AG09319 (cell line): ENCODE data around the gene USP25.

Experiments
- DNase-seq: peaks from one replicate; pipeline ENCODE4 v3.0.0-alpha.2; 2010; ENCODE audit warnings: low read depth; ENCODE audit errors: extremely low read depth
- TF ChIP-seq, protein P1 (sequence below): IDR thresholded peaks from 2 replicates; pipeline ENCODE4 v1.5.1; 2011; ENCODE audit warnings: low read depth, mild to moderate bottlenecking, inconsistent platforms, low read length, moderate library complexity

Gene USP25

DNA sequence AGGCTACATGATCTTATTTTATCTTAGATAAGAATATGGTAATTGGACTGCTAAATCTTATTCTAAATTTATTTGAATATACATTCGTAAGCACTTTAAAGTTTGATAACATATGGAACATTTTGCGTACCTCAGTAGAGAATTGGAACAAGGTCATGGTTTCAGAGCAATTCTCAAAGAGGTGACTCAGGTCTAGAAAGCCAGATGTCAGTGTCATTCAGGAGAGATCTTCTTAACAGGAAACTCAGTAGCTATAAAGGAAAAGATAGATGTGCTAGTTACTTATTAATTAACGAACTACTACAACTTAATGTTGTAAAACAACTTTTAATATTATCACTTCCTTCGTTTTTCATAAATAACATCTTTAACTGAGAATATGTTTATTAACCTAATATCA is 142.5 kb downstream of the USP25 start:
- no peak for DNase-seq
- TF ChIP-seq, protein P1, sequence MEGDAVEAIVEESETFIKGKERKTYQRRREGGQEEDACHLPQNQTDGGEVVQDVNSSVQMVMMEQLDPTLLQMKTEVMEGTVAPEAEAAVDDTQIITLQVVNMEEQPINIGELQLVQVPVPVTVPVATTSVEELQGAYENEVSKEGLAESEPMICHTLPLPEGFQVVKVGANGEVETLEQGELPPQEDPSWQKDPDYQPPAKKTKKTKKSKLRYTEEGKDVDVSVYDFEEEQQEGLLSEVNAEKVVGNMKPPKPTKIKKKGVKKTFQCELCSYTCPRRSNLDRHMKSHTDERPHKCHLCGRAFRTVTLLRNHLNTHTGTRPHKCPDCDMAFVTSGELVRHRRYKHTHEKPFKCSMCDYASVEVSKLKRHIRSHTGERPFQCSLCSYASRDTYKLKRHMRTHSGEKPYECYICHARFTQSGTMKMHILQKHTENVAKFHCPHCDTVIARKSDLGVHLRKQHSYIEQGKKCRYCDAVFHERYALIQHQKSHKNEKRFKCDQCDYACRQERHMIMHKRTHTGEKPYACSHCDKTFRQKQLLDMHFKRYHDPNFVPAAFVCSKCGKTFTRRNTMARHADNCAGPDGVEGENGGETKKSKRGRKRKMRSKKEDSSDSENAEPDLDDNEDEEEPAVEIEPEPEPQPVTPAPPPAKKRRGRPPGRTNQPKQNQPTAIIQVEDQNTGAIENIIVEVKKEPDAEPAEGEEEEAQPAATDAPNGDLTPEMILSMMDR: no peak

DNA sequence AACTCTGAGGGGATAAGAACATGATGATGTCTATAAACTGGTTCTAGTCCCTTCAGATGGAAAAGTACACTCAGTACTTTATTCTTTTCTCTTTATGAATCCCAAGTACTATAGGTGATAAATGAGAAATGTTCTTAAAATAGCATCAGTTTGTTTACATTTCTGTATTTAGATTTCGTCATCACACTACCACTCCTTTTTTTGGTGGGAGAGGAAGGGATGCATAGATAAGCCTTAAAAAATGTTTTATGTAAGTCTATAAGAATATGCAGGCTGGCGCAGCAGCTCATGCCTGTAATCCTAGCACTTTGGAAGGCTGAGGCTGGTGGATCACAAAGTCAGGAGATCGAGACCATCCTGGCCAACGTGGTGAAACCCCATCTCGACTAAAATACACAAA is 144.8 kb downstream of the USP25 start:
- TF ChIP-seq, protein P1: no peak
- DNase-seq: no peak

DNA sequence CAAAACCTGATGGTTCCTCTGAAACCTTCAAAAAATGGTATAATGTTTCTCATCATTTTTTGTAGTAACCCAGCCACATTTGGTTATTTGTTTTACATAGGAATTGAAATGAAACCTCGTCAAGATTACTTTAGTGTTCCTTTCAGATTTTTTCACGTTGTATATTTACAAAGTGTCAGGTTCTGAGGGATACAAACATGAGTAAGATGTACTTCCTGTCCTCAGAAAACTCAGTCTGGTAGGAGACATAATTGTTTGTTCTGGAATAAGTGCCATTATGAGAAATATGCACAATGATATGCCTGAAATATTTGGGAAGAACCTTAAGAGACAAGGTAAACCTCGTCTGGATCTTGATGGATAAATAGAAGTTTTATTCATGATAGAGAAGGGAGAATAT is 145.5 kb downstream of the USP25 start:
- TF ChIP-seq, protein P1: no peak
- no peak for DNase-seq

DNA sequence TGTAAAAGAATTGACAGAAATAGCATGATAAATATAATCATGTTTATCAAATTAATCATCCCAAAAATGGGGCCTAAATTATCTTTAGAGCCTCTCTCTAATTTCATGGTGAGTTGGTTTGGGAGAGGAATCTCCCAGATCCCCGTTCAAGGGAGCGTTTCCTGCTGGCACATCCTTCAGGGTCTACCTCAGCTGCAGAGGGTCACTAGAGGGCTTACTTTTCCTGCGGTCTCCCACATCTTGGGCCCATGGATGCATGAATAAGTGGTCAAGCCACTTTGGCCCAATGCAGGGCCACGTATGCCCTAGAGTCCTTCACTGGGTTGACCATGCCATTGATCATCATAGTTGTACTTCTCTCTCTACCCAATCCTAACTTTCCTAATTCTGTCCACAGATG is 164.1 kb downstream of the USP25 start:
- DNase-seq: no peak
- TF ChIP-seq, protein P1: no peak

DNA sequence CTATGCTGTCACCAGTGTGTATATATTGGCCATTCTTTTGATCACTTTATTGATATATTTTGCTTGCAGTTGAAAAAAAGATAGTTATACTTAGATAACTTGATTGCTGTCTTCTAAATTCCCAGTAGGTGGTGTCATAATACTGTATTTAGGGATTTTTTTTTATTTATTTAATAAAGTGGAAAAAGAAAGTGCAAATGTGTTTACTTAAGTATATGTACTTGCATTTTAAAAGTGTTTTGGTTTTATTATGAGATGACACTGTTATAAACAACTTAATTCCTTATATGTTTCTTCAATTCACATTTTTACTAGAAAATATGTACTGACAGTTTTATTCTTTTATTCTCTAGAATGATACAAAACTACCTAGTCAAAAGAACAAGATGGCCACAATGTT is 164.8 kb downstream of the USP25 start:
- TF ChIP-seq, protein P1: peak; percentile 36
- no peak for DNase-seq

DNA sequence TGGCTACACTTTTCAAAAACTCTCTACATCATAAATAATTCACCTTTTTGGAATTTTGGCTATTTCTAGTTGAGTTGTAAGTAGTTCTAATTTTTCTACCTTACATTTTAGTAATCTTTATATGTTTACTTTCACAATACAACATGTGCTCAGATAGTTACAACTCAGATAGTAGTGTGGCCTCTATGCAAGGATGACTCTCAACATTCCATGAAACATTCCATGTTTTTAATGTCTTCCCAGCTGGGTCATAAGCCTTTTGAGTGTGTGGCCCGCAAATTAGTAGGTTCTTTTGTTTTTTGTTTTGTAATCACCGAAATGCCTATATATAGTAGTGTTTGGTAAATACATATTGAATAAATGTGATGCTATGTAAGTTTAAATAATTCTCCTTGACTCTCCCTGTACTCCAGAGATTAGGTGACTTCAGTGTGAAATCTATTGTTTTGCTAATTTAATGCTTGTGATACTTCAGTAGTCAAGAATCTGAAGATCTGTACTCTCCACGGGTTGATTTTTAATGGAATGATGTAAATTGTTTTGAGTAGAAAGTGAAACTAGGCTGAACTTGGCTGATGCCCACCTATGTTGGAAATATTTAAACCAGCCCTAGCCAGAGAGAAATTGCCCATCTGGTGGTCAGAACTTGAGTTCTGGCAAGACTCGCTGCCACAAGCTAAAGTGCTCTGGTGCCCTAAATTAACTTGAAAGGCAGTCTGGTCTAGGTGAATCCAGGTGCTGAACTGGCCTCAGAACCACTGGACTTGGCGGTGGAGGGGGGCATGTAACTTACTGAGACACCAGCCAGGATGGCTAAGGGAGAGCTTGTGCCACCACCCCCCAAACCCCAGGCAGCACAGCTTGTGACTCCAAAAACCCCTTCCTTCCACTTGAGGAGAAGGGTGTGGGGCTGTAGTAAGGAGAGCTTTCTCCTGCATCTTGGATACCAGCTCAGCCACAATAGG is 165.6 kb downstream of the USP25 start:
- no peak for DNase-seq
- TF ChIP-seq, protein P1: no peak

DNA sequence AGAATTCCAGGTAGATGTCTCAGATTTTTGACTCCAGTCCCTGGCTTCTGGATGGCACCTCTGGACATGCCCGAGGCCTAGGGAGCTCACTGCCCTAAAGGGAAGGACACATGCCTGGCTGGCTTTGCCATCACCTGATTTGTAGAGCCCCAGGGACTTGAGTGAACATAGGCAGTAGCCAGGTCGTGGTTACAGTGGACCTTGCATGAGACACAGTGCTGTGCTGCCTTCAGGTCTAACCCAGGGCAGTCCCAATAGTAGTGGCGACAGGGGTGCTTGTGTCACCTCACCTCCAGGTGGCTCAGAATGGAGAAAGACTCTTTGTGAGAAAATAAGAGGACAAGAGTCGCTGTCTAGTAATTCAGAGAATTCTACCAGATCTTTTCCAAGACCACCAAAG is 166.7 kb downstream of the USP25 start:
- DNase-seq: no peak

More for the DNA sequence above, 166.7 kb downstream of the USP25 start:
- TF ChIP-seq, protein P1: no peak
